ENCODE measurements around the gene ATP5PO. TPM values are rescaled to one million over a fixed set of nuclear protein-coding genes. Genes with fewer than 3 reads are reported as not detected.

The ATP5PO gene
- polyA plus RNA-seq, 1 of the 3 experiments (the other 2 are of a cell fraction), result 148 TPM

GRCh38 chr21:33897739-33898138 lies 17.9 kb downstream of the ATP5PO start:
- ChIA-PET POLR2A (no interaction called here), CTCF (no interaction called here)
- 91% methylated on average over 2 of the region's 3 CpGs for WGBS (ENCODE audit: low lambda C conversion rate)
- Histone ChIP-seq H3K27ac (ENCODE audit: low read depth in 2 of 2, low read length in 1 of 2) (no peak overlapping the region), H3K9me3 (no peaks in the 10 kb centered on the region), H3F3A (replicated peaks; ENCODE audit: insufficient read depth) (peaks cover 6% of the 10 kb centered on the region), H4K20me1 (ENCODE audit: insufficient read depth) (no peaks in the 10 kb centered on the region), H2AFZ (ENCODE audit: low read depth) (no peak overlapping the region), H3K4me2 (no peak overlapping the region), H3K4me3 (ENCODE audit: low read depth in 2 of 2, low read length in 1 of 2) (no peak overlapping the region), H3K9ac (no peak overlapping the region), H3K79me2 (ENCODE audit: insufficient read depth) (no peaks in the 10 kb centered on the region), H3K4me1 (ENCODE audit: control insufficient read depth in 1 of 2, insufficient read depth in 2 of 2, low read depth in 1 of 2, low read length in 1 of 2) (peaks cover 0 to 11% of the 10 kb centered on the region in 2 experiments; a peak in 2 of 4 replicates), H3K27me3 (ENCODE audit: insufficient read depth) (no peaks in the 10 kb centered on the region), H3K9me2 (no peaks in the 10 kb centered on the region), H3K36me3 (replicated peaks in 1 of 2; ENCODE audit: control insufficient read depth in 1 of 2, insufficient read depth in 2 of 2, low read length in 1 of 2) (peaks cover 6 to 7% of the 10 kb centered on the region in 2 experiments)
- TF ChIP-seq MEF2A (IDR thresholded peaks at IDR 0.05; ENCODE audit: borderline replicate concordance, low read depth), result no peak
- no peak for TF ChIP-seq RFX5 (IDR thresholded peaks at IDR 0.05; ENCODE audit: low read length)
- no peak for TF ChIP-seq IRF3 (IDR thresholded peaks at IDR 0.05; ENCODE audit: low read depth, low read length)
- no peak for TF ChIP-seq YY1 (IDR thresholded peaks at IDR 0.05; ENCODE audit: low read depth)
- TF ChIP-seq USF2 (IDR thresholded peaks at IDR 0.05; ENCODE audit: borderline replicate concordance, low read depth, low read length), result no peak
- peak; percentile 8; the same call in 1 of the 2 replicates for TF ChIP-seq PBX3 (IDR thresholded peaks at IDR 0.05)
- no peak for DNase-seq

- Histone ChIP-seq H3K4me2 (no peak overlapping the region), H3K4me3 (ENCODE audit: low read depth in 2 of 2, low read length in 1 of 2) (no peak overlapping the region), H3K4me1 (ENCODE audit: control insufficient read depth in 1 of 2, insufficient read depth in 2 of 2, low read depth in 1 of 2, low read length in 1 of 2) (peaks cover 0 to 11% of the 10 kb centered on the region in 2 experiments; a peak in 2 of 4 replicates), H2AFZ (ENCODE audit: low read depth) (no peak overlapping the region), H3K9ac (no peak overlapping the region), H4K20me1 (ENCODE audit: insufficient read depth) (no peaks in the 10 kb centered on the region), H3K36me3 (replicated peaks in 1 of 2; ENCODE audit: control insufficient read depth in 1 of 2, insufficient read depth in 2 of 2, low read length in 1 of 2) (peaks cover under 1 to 7% of the 10 kb centered on the region in 2 experiments), H3K9me3 (no peaks in the 10 kb centered on the region), H3K27me3 (ENCODE audit: insufficient read depth) (no peaks in the 10 kb centered on the region), H3K79me2 (ENCODE audit: insufficient read depth) (no peaks in the 10 kb centered on the region), H3K9me2 (no peaks in the 10 kb centered on the region), H3K27ac (ENCODE audit: low read depth in 2 of 2, low read length in 1 of 2) (no peak overlapping the region), H3F3A (replicated peaks; ENCODE audit: insufficient read depth) (peaks cover 6% of the 10 kb centered on the region)
- POLR2A ChIA-PET, result no interaction called here
- DNase-seq, result no peak
- TF ChIP-seq TAF1 (IDR thresholded peaks at IDR 0.05; ENCODE audit: borderline replicate concordance, low read depth, low read length) (no peak), RFX5 (IDR thresholded peaks at IDR 0.05; ENCODE audit: low read length) (no peak), SIN3A (IDR thresholded peaks at IDR 0.05; ENCODE audit: borderline replicate concordance, low read depth, low read length) (no peak), GATA2 (CRISPR knock-in tag; IDR thresholded peaks at IDR 0.05) (no peak), SMC3 (IDR thresholded peaks at IDR 0.05; ENCODE audit: low read depth, low read length) (no peak), TCF12 (IDR thresholded peaks at IDR 0.05) (no peak), USF2 (IDR thresholded peaks at IDR 0.05; ENCODE audit: borderline replicate concordance, low read depth, low read length) (no peak), REST (IDR thresholded peaks at IDR 0.05; ENCODE audit: low read depth, low read length) (no peak), MEF2A (IDR thresholded peaks at IDR 0.05; ENCODE audit: borderline replicate concordance, low read depth) (no peak), JUND (IDR thresholded peaks at IDR 0.05) (no peak), USF1 (IDR thresholded peaks at IDR 0.05; ENCODE audit: borderline replicate concordance, low read depth) (no peak), NFIC (IDR thresholded peaks at IDR 0.05; ENCODE audit: borderline replicate concordance) (no peak), MAX (IDR thresholded peaks at IDR 0.05; ENCODE audit: low read depth) (no peak)
- CTCF ChIA-PET, result no interaction called here
- 85% methylated on average over 5 of the region's 5 CpGs for WGBS (ENCODE audit: low lambda C conversion rate)
Measured at GRCh38 chr21:33897098-33897497, 18.5 kb downstream of the ATP5PO start.

All from SK-N-SH (cell line).